A673 (cell line): ENCODE measurements around the gene PRMT5. TPM values are rescaled to one million over a fixed set of nuclear protein-coding genes. Genes with fewer than 3 reads are reported as not detected.

Experiments
- BruUV-seq: library from RNA; stranded (reverse); fragments of 400-500 nt; replicated peaks from 2 replicates; lab custom pipeline; 2021; lab: Mats Ljungman, UMichigan
- CTCF ChIA-PET: fragments of 300-600 bp; sonication (Branson Sonifier 250); formaldehyde crosslinking; loops from one replicate; lab custom pipeline; 2022; ENCODE audit warnings: antibody characterized with exemption; lab: Charles Lee
- POLR2A ChIA-PET: fragments of 300-600 bp; sonication (Branson Sonifier 250); formaldehyde crosslinking; loops from one replicate; lab custom pipeline; 2022; ENCODE audit warnings: antibody characterized with exemption; ENCODE audit not compliant: low non-redundant PET; lab: Charles Lee
- DNase-seq: peaks from one replicate; pipeline ENCODE4 v3.0.0-alpha.2; 2015; ENCODE audit warnings: low spot score
- H3K27ac ChIP-seq: fragments of 200-600 bp; sonication (generic); 2 replicates; pipeline ENCODE4 v1.5.1; 2016; ENCODE audit warnings: mixed run types, low read depth, mild to moderate bottlenecking, mixed read lengths, antibody characterized with exemption, low read length; ENCODE audit not compliant: poor library complexity, severe bottlenecking
- H3K27me3 ChIP-seq: fragments of 200-600 bp; sonication (generic); replicated peaks from 2 replicates; pipeline ENCODE4 v1.6.1; 2017; ENCODE audit warnings: mixed run types, low read depth, mild to moderate bottlenecking, mixed read lengths, antibody characterized with exemption, low read length; ENCODE audit not compliant: insufficient read depth, poor library complexity
- H3K36me3 ChIP-seq: fragments of 200-600 bp; sonication (generic); 2 replicates; pipeline ENCODE4 v1.6.1; 2016; ENCODE audit warnings: mixed run types, mild to moderate bottlenecking, mixed read lengths, antibody characterized with exemption, low read length; ENCODE audit not compliant: insufficient read depth, poor library complexity, severe bottlenecking
- H3K4me1 ChIP-seq: fragments of 200-600 bp; sonication (generic); 2 replicates; pipeline ENCODE4 v1.6.1; 2017; ENCODE audit warnings: mixed run types, mild to moderate bottlenecking, mixed read lengths, antibody characterized with exemption, low read length; ENCODE audit not compliant: insufficient read depth, poor library complexity, severe bottlenecking
- H3K4me3 ChIP-seq: fragments of 200-600 bp; sonication (generic); 2 replicates; pipeline ENCODE4 v1.5.1; 2016; ENCODE audit warnings: low read depth, mixed run types, mild to moderate bottlenecking, mixed read lengths, low read length; ENCODE audit not compliant: poor library complexity, severe bottlenecking
- H3K9me3 ChIP-seq: fragments of 200-600 bp; sonication (generic); 2 replicates; pipeline ENCODE4 v1.6.1; 2016; ENCODE audit warnings: mixed run types, low read depth, mild to moderate bottlenecking, mixed read lengths, antibody characterized with exemption, low read length; ENCODE audit not compliant: poor library complexity, severe bottlenecking
- CTCF ChIP-seq: fragments of 300-800, 200-600 bp; sonication (generic); conservative IDR thresholded peaks from 2 replicates; pipeline ENCODE4 v1.5.1; 2017; ENCODE audit warnings: low read depth, mild to moderate bottlenecking, antibody characterized with exemption, low read length, moderate library complexity, mixed read lengths
- EZH2 ChIP-seq: fragments of 200-600 bp; sonication (generic); IDR thresholded peaks from 2 replicates; pipeline ENCODE4 v1.6.1; 2017; ENCODE audit warnings: borderline replicate concordance, low read depth, mild to moderate bottlenecking, mixed read lengths, antibody characterized with exemption, low read length; ENCODE audit not compliant: poor library complexity, severe bottlenecking
- intact Hi-C: fragments of 100-400 bp; cut with micrococcal nuclease; formaldehyde crosslinking; loops from one replicate; pipeline ENCODE4 v1.10.0; 2022; ENCODE audit not compliant: unreplicated experiment
- total RNA-seq: library from RNA; stranded (reverse); gene quantifications from 2 replicates; pipeline ENCODE4 v1.2.3, GENCODE V29; 2021

PRMT5 gene
- total RNA-seq, 1 experiment from 2014 or later = 273 TPM

GRCh38 chr14:22896356-22896755 is 32.8 kb downstream of the PRMT5 start:
- H3K27me3 ChIP-seq = no peaks in the 10 kb centered on the region
- POLR2A ChIA-PET = no interaction called here
- peaks cover 18% of the 10 kb centered on the region for H3K36me3 ChIP-seq
- H3K9me3 ChIP-seq = no peaks in the 10 kb centered on the region
- DNase-seq = no peak
- CTCF ChIA-PET = interaction anchor here (0.7 to 1.2 kb wide), 2 partner anchors 13 to 326 kb away, joined by 3 read pairs; partner anchors contain the start of gene REM2
- TF ChIP-seq EZH2 (no peak), CTCF (no peak)
- no peak overlapping the region for H3K4me3 ChIP-seq
- intact Hi-C loops = no loop called here
- no peaks in the 10 kb centered on the region for H3K4me1 ChIP-seq
- H3K27ac ChIP-seq = no peak overlapping the region
- no TSS peak for BruUV-seq

GRCh38 chr14:22895402-22895801 is 33.8 kb downstream of the PRMT5 start:
- no peaks in the 10 kb centered on the region for H3K4me1 ChIP-seq
- TF ChIP-seq EZH2 = no peak
- TF ChIP-seq CTCF = no peak
- CTCF ChIA-PET = interaction anchor here (1.2 kb wide), 1 partner anchor 325 kb away, joined by 3 read pairs; no protein-coding TSS in a partner anchor
- no peak overlapping the region for H3K4me3 ChIP-seq
- H3K27ac ChIP-seq = no peak overlapping the region
- POLR2A ChIA-PET = no interaction called here
- DNase-seq = no peak
- no peaks in the 10 kb centered on the region for H3K9me3 ChIP-seq
- BruUV-seq = no TSS peak
- intact Hi-C loops = no loop called here
- no peaks in the 10 kb centered on the region for H3K27me3 ChIP-seq
- H3K36me3 ChIP-seq = peaks cover 8% of the 10 kb centered on the region

GRCh38 chr14:22893706-22894105 is 35.5 kb downstream of the PRMT5 start:
- no TSS peak for BruUV-seq
- POLR2A ChIA-PET = interaction anchor here (0.6 kb wide), 1 partner anchor 20 kb away, joined by 3 read pairs; no protein-coding TSS in a partner anchor

More at GRCh38 chr14:22893706-22894105, 35.5 kb downstream of the PRMT5 start:
- no peaks in the 10 kb centered on the region for H3K27me3 ChIP-seq
- no peak overlapping the region for H3K4me3 ChIP-seq
- CTCF ChIA-PET = no interaction called here
- TF ChIP-seq EZH2 (no peak), CTCF (no peak)
- DNase-seq = no peak
- no peaks in the 10 kb centered on the region for H3K9me3 ChIP-seq
- no peaks in the 10 kb centered on the region for H3K36me3 ChIP-seq
- H3K4me1 ChIP-seq = no peaks in the 10 kb centered on the region
- H3K27ac ChIP-seq = no peak overlapping the region
- intact Hi-C loops = no loop called here
